GM21529 (cell line): Measurements from ENCODE around the gene GAN.

ENCODE experiments used
- ATAC-seq: cut with Tn5 transposase; IDR thresholded peaks from one replicate; pipeline ENCODE4 v1.9.1; 2021; ENCODE audit not compliant: unreplicated experiment

GAN gene

DNA sequence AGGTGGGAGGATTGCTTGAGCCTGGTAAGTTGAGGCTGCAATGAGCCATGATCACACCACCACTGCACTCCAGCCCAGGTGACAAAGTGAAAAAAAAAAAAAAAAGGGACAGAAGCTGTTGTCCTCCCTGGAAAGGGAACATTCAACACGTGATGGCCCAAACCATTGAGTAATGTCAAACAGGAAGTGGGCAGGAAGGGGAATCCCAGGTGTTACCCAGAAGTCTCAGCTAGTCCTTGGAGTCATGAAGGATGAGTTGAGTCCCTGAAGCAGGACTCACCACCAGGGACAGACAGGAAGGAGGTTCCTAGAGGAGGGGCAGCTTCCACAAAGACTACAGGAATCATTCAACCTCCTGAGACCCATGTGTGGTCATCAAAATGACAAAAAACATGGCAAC is 110.0 kb downstream of the GAN start:
- no peak for ATAC-seq

DNA sequence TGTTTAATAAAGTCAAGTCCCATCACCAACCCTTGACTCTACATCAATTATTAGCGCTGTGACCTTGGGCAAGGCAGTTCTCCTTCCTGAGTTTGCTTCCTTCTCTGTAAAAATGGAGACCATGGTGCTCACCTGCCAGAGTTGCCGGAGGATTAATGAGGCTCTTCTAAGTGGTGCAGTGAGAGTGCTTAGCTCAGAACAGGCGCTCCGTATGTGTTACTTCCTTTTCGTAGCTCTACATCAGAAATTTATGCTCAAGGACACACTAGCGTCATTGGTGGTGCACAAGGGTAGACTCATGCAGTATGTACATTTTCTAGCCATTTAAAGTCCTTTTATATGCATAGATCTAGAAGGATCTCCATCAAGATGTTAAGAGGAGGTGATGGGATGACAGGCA is 112.5 kb downstream of the GAN start:
- no peak for ATAC-seq

DNA sequence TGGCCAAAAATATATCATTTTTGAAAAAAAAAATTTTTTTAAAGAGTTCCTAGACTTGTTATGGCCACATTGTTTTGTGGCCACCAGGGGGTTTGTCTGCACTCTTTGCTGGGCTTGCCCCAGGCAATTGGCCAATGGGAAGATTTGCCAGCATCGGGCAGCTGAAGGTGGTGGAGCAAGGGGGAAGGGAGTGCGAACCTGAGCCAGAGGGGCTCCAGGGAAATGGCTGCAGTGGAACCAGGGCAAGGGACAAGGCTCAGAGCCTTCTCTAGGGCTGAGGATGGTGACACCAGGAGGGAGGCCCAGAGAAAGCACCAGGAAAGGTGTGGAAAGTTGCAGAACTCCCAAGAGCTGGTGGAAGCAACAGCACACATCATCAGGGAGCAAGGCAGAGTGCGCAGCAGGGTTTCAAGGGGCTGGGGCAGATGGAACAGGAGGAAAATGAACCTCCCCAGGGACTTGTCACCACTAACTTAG is 114.3 kb downstream of the GAN start:
- no peak for ATAC-seq

DNA sequence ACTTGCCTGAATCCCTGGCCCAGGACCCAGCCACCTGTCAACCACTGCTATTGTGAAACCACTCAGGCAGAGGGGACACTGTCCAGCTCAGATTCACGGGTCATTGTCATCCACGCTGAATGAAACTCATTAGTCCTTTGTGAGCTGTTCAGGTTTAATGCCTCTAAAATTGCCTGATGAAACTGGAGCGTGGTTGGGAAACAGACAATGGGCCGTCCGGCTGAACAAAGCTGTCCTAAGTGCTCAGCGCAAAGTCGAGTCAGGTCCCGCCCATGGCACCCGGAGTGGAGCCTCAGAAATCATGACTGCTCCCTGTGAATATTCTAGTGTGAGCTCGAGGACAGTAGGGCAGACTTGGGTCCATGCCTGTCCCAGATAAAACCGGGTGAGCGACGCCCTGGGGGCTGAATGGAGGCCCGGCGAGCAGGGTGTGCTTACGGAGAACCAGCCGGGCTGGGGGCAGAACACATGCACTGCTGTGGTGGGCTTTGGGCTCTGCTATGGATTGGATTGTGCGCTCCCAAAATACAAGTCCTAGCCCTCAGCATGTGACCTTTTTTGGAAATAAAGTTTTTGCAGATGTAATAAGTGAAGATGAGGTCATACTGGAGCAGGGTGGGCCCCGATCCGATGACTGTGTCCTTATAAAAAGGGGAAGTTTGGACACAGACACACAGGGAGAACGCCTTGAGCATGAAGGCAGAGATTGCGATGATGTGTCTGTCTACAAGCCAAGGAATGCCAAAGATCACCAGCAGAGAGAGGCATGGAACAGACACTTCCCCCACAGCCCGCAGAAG is 117.0 kb downstream of the GAN start:
- ATAC-seq, result no peak

DNA sequence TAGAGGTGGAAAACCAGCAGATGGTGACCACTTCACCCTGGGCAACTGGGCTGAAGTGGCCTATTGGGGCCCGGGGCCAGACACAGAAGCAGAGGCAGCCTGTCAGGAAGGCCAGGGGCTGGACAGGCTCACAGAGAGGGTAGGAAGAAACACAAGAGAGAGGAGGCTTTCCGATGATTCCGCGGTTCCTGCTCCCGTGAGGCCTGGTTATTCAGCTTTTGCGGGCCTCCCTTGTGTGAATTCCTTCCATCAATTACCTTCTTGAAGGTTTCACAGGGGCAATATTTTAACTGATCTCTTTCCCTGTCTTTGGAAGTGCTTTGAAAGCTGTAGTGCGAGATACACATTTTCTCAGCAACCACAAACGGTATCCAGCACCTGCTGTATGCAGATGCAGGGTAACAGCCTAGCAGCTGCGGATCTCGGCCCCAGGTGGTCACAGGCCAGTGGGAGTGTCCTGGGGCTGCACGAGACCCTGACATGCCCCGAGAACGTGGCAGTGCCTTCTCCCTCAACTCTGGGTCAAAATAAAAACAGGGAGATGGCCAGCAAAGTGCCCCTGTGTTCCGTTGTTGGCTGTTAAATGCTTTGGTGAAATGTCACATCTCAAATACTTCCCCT is 118.3 kb downstream of the GAN start:
- no peak for ATAC-seq

DNA sequence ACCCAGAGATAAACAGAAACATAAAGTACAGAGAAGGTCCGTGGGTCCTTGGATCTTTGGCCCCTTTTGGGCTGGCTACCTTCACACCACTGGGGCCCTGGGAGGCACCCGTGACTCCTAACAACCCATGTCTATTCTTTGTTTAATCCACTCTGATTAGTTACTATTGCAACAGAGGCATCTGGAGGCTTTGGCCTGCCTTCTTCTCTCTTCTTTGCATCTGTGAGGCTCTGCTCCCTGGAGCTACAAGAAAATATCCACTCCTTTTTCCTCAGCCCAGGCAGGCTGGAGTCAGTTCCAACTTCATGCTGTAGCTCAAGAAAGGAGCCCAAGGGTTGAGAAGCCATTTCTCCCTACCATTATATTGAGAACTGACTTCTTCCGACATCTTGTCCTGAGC is 120.3 kb downstream of the GAN start:
- no peak for ATAC-seq

DNA sequence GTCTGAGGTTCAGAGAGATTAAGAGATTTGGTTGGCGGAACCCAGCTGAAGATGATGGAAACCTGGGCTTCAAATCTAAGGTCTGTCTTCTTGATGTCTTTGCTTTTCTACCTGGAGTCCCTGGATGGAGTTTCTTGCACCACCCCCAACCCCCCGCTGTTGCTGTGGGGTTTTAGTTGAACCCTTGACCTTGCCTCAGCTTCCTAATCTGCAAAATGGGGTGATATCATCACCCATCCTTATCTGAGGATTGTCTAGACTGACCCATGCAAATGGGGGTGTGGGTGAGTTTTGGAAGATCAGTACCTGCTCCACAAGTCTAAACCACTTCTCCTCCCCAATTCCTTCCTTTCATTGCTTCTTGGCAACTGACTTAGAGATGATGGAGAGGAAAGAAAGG is 120.8 kb downstream of the GAN start:
- no peak for ATAC-seq

DNA sequence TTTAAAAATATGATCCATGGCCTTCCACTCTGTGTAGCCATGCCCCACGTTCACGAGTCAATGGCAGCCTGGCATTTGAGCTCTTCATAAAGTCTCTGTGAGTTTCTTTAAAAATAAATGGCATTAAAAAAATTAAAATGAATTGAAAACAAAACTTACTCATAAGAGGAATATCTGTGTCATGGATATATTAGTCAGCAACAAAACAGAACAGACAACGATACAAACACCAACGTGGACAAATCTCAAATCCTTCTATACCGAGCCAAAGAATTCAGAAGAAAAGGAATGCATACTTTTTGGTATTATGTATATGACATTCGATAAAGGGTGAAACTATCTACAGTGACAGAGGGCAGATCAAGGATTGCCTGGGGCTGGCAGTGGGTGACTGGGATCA is 121.6 kb downstream of the GAN start:
- ATAC-seq, result no peak

DNA sequence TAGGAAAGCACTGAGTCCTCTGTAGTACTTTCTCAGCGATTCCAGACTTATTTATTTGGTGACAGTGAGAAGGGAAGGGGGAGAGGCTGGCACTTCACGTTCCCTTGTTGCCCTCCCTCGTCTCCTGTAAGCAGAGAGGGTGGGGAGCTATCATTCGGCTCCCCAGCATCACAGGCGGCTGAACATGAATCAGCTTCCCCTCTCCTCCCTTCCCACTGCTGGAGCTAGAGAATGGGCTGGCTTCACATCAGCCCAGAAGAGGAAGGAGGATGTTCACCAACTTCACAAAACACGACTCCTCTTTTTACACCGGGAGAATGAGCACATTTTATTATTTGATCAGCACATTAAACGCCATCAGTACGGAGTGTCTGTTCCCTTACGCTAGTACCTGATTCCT is 123.1 kb downstream of the GAN start:
- no peak for ATAC-seq
